Activated naive CD4-positive, alpha-beta T cell treated with anti-CD3 and anti-CD28 coated beads for 36 hours (primary cell): Measurements from ENCODE around the gene MYCBPAP. TPM values are rescaled to one million over a fixed set of nuclear protein-coding genes. Genes with fewer than 3 reads are reported as not detected.

Source experiments
- CTCF ChIA-PET: fragments of 350-600 bp; sonication (Branson Sonifier 250); formaldehyde crosslinking; loops from one replicate; lab custom pipeline; 2021; ENCODE audit warnings: antibody characterized with exemption; lab: Charles Lee
- DNase-seq: peaks from one replicate; pipeline ENCODE4 v3.0.0-alpha.2; 2020
- H3K27ac Mint-ChIP-seq: one replicate; pipeline ENCODE4 v1.8.0; 2021; ENCODE audit warnings: mild to moderate bottlenecking, mixed read lengths
- H3K27me3 Mint-ChIP-seq: one replicate; pipeline ENCODE4 v1.8.0; 2021; ENCODE audit warnings: low read depth, mixed read lengths
- H3K36me3 Mint-ChIP-seq: one replicate; pipeline ENCODE4 v1.8.0; 2021; ENCODE audit warnings: low read depth, mixed read lengths
- H3K4me1 Mint-ChIP-seq: one replicate; pipeline ENCODE4 v1.8.0; 2021; ENCODE audit warnings: low read depth, mixed read lengths
- H3K4me3 Mint-ChIP-seq: one replicate; pipeline ENCODE4 v1.8.0; 2021; ENCODE audit warnings: mild to moderate bottlenecking, moderate library complexity, mixed read lengths
- H3K9me3 Mint-ChIP-seq: one replicate; pipeline ENCODE4 v1.8.0; 2021; ENCODE audit warnings: mixed read lengths
- intact Hi-C: fragments of 100-400 bp; cut with micrococcal nuclease; formaldehyde crosslinking; loops from one replicate; pipeline ENCODE4 v1.15.1; 2023
- total RNA-seq, 2 experiments: library from RNA; stranded (reverse); gene quantifications; one replicate each; pipeline ENCODE4 v1.2.3, GENCODE V29; 2021

Gene MYCBPAP
- total RNA-seq, 2 experiments from 2014 or later = 5.5 to 5.8 TPM

- Mint-ChIP-seq H3K4me1 (peaks cover 9% of the 10 kb centered on the region), H3K4me3 (peak within 1 kb of the TSS; percentile 74)
- CTCF ChIA-PET = interaction anchor here (0.5 to 1.7 kb wide), 8 partner anchors 8 to 305 kb away, joined by 3 to 11 read pairs (median 4); no protein-coding TSS in a partner anchor
Observed at GRCh38 chr17:50547035-50547735, 38.9 kb downstream of the MYCBPAP start, which contains the start of gene SPATA20. TSS of gene SPATA20 (plus strand) at chr17:50547174. CDS start at chr17:50547209, 35 bp downstream.

GRCh38 chr17:50547736-50548083, 39.5 kb downstream of the MYCBPAP start:
- CTCF ChIA-PET = interaction anchor here (0.5 to 1.7 kb wide), 5 partner anchors 40 to 305 kb away, joined by 3 to 11 read pairs (median 5); no protein-coding TSS in a partner anchor
- intact Hi-C loops = loop anchor here (1.0 to 10.0 kb wide), 9 partner anchors 65 to 607 kb away; partner anchors contain the start of genes NME1 and RSAD1
- peaks cover 2% of the 10 kb centered on the region for H3K27me3 Mint-ChIP-seq
- H3K27ac Mint-ChIP-seq = no peak overlapping the region
- H3K36me3 Mint-ChIP-seq = no peaks in the 10 kb centered on the region
- DNase-seq = no peak
- H3K9me3 Mint-ChIP-seq = no peaks in the 10 kb centered on the region
- H3K4me1 Mint-ChIP-seq = peaks cover 4% of the 10 kb centered on the region
- H3K4me3 Mint-ChIP-seq = peak overlapping the region; percentile 74

More at GRCh38 chr17:50547035-50547735, 38.9 kb downstream of the MYCBPAP start, which contains the start of gene SPATA20:
- Mint-ChIP-seq H3K27ac (peak within 1 kb of the TSS; percentile 67), H3K9me3 (no peaks in the 10 kb centered on the region), H3K36me3 (no peaks in the 10 kb centered on the region), H3K27me3 (peaks cover 2% of the 10 kb centered on the region)
- peak; percentile 92 for DNase-seq
- intact Hi-C loops = loop anchor here (1.0 to 10.0 kb wide), 9 partner anchors 65 to 608 kb away; partner anchors contain the start of genes NME1 and RSAD1

GRCh38 chr17:50548831-50549230, 40.6 kb downstream of the MYCBPAP start:
- Mint-ChIP-seq H3K4me3 (no peak overlapping the region), H3K9me3 (no peaks in the 10 kb centered on the region), H3K27me3 (peaks cover 2% of the 10 kb centered on the region), H3K27ac (no peak overlapping the region), H3K36me3 (no peaks in the 10 kb centered on the region), H3K4me1 (peaks cover 2% of the 10 kb centered on the region)
- DNase-seq = no peak
- intact Hi-C loops = loop anchor here (10.0 kb wide), 1 partner anchor 606 kb away; the partner anchor contains the start of gene NME1
- CTCF ChIA-PET = interaction anchor here (2.0 kb wide), 1 partner anchor 14 kb away, joined by 6 read pairs; no protein-coding TSS in a partner anchor

GRCh38 chr17:50549256-50549941, 41.2 kb downstream of the MYCBPAP start:
- no peaks in the 10 kb centered on the region for H3K9me3 Mint-ChIP-seq
- peaks cover 2% of the 10 kb centered on the region for H3K27me3 Mint-ChIP-seq
- peaks cover 2% of the 10 kb centered on the region for H3K4me1 Mint-ChIP-seq
- H3K4me3 Mint-ChIP-seq = no peak overlapping the region
- H3K27ac Mint-ChIP-seq = no peak overlapping the region
- DNase-seq = no peak
- intact Hi-C loops = loop anchor here (10.0 kb wide), 1 partner anchor 605 kb away; the partner anchor contains the start of gene NME1
- H3K36me3 Mint-ChIP-seq = no peaks in the 10 kb centered on the region
- CTCF ChIA-PET = interaction anchor here (0.9 to 2.0 kb wide), 4 partner anchors 8 to 79 kb away, joined by 3 to 6 read pairs (median 3); no protein-coding TSS in a partner anchor

- peaks cover 2% of the 10 kb centered on the region for H3K4me1 Mint-ChIP-seq
- H3K36me3 Mint-ChIP-seq = no peaks in the 10 kb centered on the region
- H3K4me3 Mint-ChIP-seq = no peak overlapping the region
- intact Hi-C loops = loop anchor here (10.0 kb wide), 1 partner anchor 605 kb away; the partner anchor contains the start of gene NME1
- peaks cover 2% of the 10 kb centered on the region for H3K27me3 Mint-ChIP-seq
- CTCF ChIA-PET = interaction anchor here (0.9 to 2.0 kb wide), 5 partner anchors 8 to 78 kb away, joined by 3 to 6 read pairs (median 3); no protein-coding TSS in a partner anchor
- DNase-seq = no peak
- H3K27ac Mint-ChIP-seq = no peak overlapping the region
- H3K9me3 Mint-ChIP-seq = no peaks in the 10 kb centered on the region
Observed at GRCh38 chr17:50549969-50550368, 41.7 kb downstream of the MYCBPAP start.

- no peak overlapping the region for H3K27ac Mint-ChIP-seq
- DNase-seq = no peak
Observed at GRCh38 chr17:50550661-50551432, 42.6 kb downstream of the MYCBPAP start.

GRCh38 chr17:50551433-50551815, 43.2 kb downstream of the MYCBPAP start:
- CTCF ChIA-PET = interaction anchor here (0.6 to 1.4 kb wide), 8 partner anchors 9 to 82 kb away, joined by 3 to 5 read pairs (median 3); partner anchors contain the start of gene CACNA1G
- H3K4me3 Mint-ChIP-seq = no peak overlapping the region
- H3K4me1 Mint-ChIP-seq = peaks cover 2% of the 10 kb centered on the region
- intact Hi-C loops = no loop called here
- H3K9me3 Mint-ChIP-seq = no peaks in the 10 kb centered on the region
- H3K27ac Mint-ChIP-seq = no peak overlapping the region
- no peaks in the 10 kb centered on the region for H3K27me3 Mint-ChIP-seq
- no peak for DNase-seq
- H3K36me3 Mint-ChIP-seq = no peaks in the 10 kb centered on the region

More at GRCh38 chr17:50550661-50551432, 42.6 kb downstream of the MYCBPAP start:
- intact Hi-C loops = no loop called here
- Mint-ChIP-seq H3K27me3 (no peaks in the 10 kb centered on the region), H3K4me1 (peaks cover 2% of the 10 kb centered on the region), H3K36me3 (no peaks in the 10 kb centered on the region), H3K9me3 (no peaks in the 10 kb centered on the region), H3K4me3 (no peak overlapping the region)
- CTCF ChIA-PET = interaction anchor here (0.6 to 2.0 kb wide), 11 partner anchors 9 to 82 kb away, joined by 3 to 6 read pairs (median 3); partner anchors contain the start of gene CACNA1G

- H3K4me3 Mint-ChIP-seq = no peak overlapping the region
- CTCF ChIA-PET = interaction anchor here (0.6 to 1.4 kb wide), 3 partner anchors 68 to 77 kb away, joined by 3 to 5 read pairs (median 3); no protein-coding TSS in a partner anchor
- no peaks in the 10 kb centered on the region for H3K36me3 Mint-ChIP-seq
- no peaks in the 10 kb centered on the region for H3K9me3 Mint-ChIP-seq
- H3K27ac Mint-ChIP-seq = no peak overlapping the region
- no peaks in the 10 kb centered on the region for H3K27me3 Mint-ChIP-seq
- no peaks in the 10 kb centered on the region for H3K4me1 Mint-ChIP-seq
- no peak for DNase-seq
- intact Hi-C loops = no loop called here
Observed at GRCh38 chr17:50551884-50552283, 43.6 kb downstream of the MYCBPAP start.

GRCh38 chr17:50554201-50554600, 46.0 kb downstream of the MYCBPAP start:
- CTCF ChIA-PET = no interaction called here
- intact Hi-C loops = no loop called here
- Mint-ChIP-seq H3K36me3 (no peaks in the 10 kb centered on the region), H3K9me3 (no peaks in the 10 kb centered on the region), H3K4me1 (peaks cover 9% of the 10 kb centered on the region), H3K27ac (no peak overlapping the region), H3K4me3 (no peak overlapping the region), H3K27me3 (peaks cover 16% of the 10 kb centered on the region)
- DNase-seq = no peak

- H3K36me3 Mint-ChIP-seq = no peaks in the 10 kb centered on the region
- intact Hi-C loops = no loop called here
- no peak overlapping the region for H3K27ac Mint-ChIP-seq
- H3K4me3 Mint-ChIP-seq = no peak overlapping the region
- H3K27me3 Mint-ChIP-seq = peaks cover 22% of the 10 kb centered on the region
- no peaks in the 10 kb centered on the region for H3K9me3 Mint-ChIP-seq
- peaks cover 18% of the 10 kb centered on the region for H3K4me1 Mint-ChIP-seq
- CTCF ChIA-PET = interaction anchor here (1.0 kb wide), 1 partner anchor 139 kb away, joined by 4 read pairs; no protein-coding TSS in a partner anchor
- no peak for DNase-seq
Observed at GRCh38 chr17:50556803-50557202, 48.6 kb downstream of the MYCBPAP start.

GRCh38 chr17:50557630-50558029, 49.4 kb downstream of the MYCBPAP start:
- intact Hi-C loops = no loop called here
- no peaks in the 10 kb centered on the region for H3K9me3 Mint-ChIP-seq
- peaks cover 28% of the 10 kb centered on the region for H3K27me3 Mint-ChIP-seq
- no peak overlapping the region for H3K4me3 Mint-ChIP-seq
- no peaks in the 10 kb centered on the region for H3K36me3 Mint-ChIP-seq
- no peak overlapping the region for H3K27ac Mint-ChIP-seq
- CTCF ChIA-PET = no interaction called here
- DNase-seq = no peak
- peaks cover 23% of the 10 kb centered on the region for H3K4me1 Mint-ChIP-seq
